GM12878 (cell line): ENCODE measurements around the gene KAT2A. TPM values are rescaled to one million over a fixed set of nuclear protein-coding genes. Genes with fewer than 3 reads are reported as not detected.
A peak's percentile ranks its signal among the peaks of the same experiment; 100 is the strongest.

Experiments
- ATAC-seq: fragments of 200-7000 bp; cut with Tn5 transposase; 3 replicates; pipeline ENCODE4 v1.9.1; 2020; ENCODE audit warnings: mild to moderate bottlenecking, moderate library complexity
- BruUV-seq: library from RNA; stranded (reverse); fragments of 400-500 nt; replicated peaks from 2 replicates; lab custom pipeline; 2021; lab: Mats Ljungman, UMichigan
- CTCF ChIA-PET: fragments of 300-600 bp; sonication (Branson Sonifier 250); formaldehyde crosslinking; extraction: SDS; loops from one replicate; lab custom pipeline; 2021; ENCODE audit warnings: inconsistent platforms; lab: Yijun Ruan, JAX
- POLR2A ChIA-PET: fragments of 350-600 bp; formaldehyde crosslinking; extraction: SDS; loops from one replicate; lab custom pipeline; 2021; ENCODE audit warnings: inconsistent platforms; lab: Charles Lee
- RAD21 ChIA-PET: fragments of 300-600 bp; sonication (Branson Sonifier 250); formaldehyde crosslinking; loops from one replicate; lab custom pipeline; 2023; ENCODE audit warnings: antibody characterized with exemption; ENCODE audit not compliant: unreplicated experiment; lab: Charles Lee
- SMC1A ChIA-PET: fragments of 300-600 bp; sonication (Branson Sonifier 250); formaldehyde crosslinking; loops from one replicate; lab custom pipeline; 2023; ENCODE audit not compliant: unreplicated experiment, uncharacterized antibody; lab: Charles Lee
- DNase-seq: peaks from one replicate; pipeline ENCODE4 v3.0.0-alpha.2; 2011; ENCODE audit warnings: low read depth, low spot score
- FAIRE-seq: peaks from 3 replicates; lab custom pipeline; 2011; peaks lifted over from hg19 to GRCh38; lab: Jason Lieb, UNC
- H2AFZ ChIP-seq: 2 replicates; pipeline ENCODE4 v1.6.0; 2011; ENCODE audit warnings: low read depth, low read length, control low read depth; ENCODE audit not compliant: control insufficient read depth
- H3K27ac ChIP-seq: 2 replicates; pipeline ENCODE4 v1.5.1; 2011; ENCODE audit warnings: control low read depth; ENCODE audit not compliant: control insufficient read depth, insufficient read depth
- H3K27me3 ChIP-seq, 2 experiments: replicated peaks in 1 of 2; 2 replicates each; pipeline versions ENCODE4 v1.6.0 to v1.6.1; 2011; ENCODE audit warnings: low read length in 1 of 2; ENCODE audit not compliant: control insufficient read depth in 2 of 2, insufficient read depth in 2 of 2
- H3K36me3 ChIP-seq, 2 experiments: 2 replicates each; pipeline ENCODE4 v1.5.1; 2011; ENCODE audit warnings: low read length in 1 of 2; ENCODE audit not compliant: control insufficient read depth in 2 of 2, insufficient read depth in 2 of 2
- H3K4me1 ChIP-seq: 2 replicates; pipeline ENCODE4 v1.6.1; 2011; ENCODE audit warnings: mild to moderate bottlenecking, low read length, moderate library complexity, mixed read lengths; ENCODE audit not compliant: control insufficient read depth, insufficient read depth
- H3K4me2 ChIP-seq: 2 replicates; pipeline ENCODE4 v1.6.0; 2011; ENCODE audit warnings: control low read depth; ENCODE audit not compliant: control insufficient read depth, insufficient read depth
- H3K4me3 ChIP-seq: fragments of 200-600 bp; sonication (generic); 2 replicates; pipeline ENCODE4 v1.5.1; 2016
- H3K79me2 ChIP-seq: 2 replicates; pipeline ENCODE4 v1.6.0; 2011; ENCODE audit warnings: low read length; ENCODE audit not compliant: control insufficient read depth, insufficient read depth
- H3K9ac ChIP-seq: 2 replicates; pipeline ENCODE4 v1.8.0; 2011; ENCODE audit warnings: low read length, control low read depth, mixed read lengths; ENCODE audit not compliant: control insufficient read depth, insufficient read depth
- H3K9me3 ChIP-seq: replicated peaks from 3 replicates; pipeline ENCODE4 v1.5.1; 2011; ENCODE audit warnings: mild to moderate bottlenecking, low read length; ENCODE audit not compliant: control insufficient read depth, insufficient read depth
- H4K20me1 ChIP-seq: 2 replicates; pipeline ENCODE4 v1.6.0; 2011; ENCODE audit not compliant: control insufficient read depth, insufficient read depth
- CHD2 ChIP-seq: IDR thresholded peaks from 2 replicates; pipeline ENCODE4 v1.6.1; 2011; ENCODE audit warnings: low read depth, low read length, improper control_type of control experiment, borderline replicate concordance
- EED ChIP-seq: sonication (generic); IDR thresholded peaks from 2 replicates; pipeline ENCODE4 v1.6.1; 2016; ENCODE audit warnings: antibody characterized with exemption, low read depth
- HDAC6 ChIP-seq: fragments of 200-600 bp; sonication (generic); IDR thresholded peaks from one replicate; pipeline ENCODE4 v1.8.0; 2017; ENCODE audit warnings: antibody characterized with exemption; ENCODE audit not compliant: unreplicated experiment
- MYB ChIP-seq: fragments of 150-350 bp; IDR thresholded peaks from 2 replicates; pipeline ENCODE4 v1.6.1; 2014; ENCODE audit warnings: mild to moderate bottlenecking, low read depth, low read length, borderline replicate concordance
- NFXL1 ChIP-seq: fragments of 450-650 bp; IDR thresholded peaks from 2 replicates; pipeline ENCODE4 v1.6.1; 2017; ENCODE audit warnings: antibody characterized with exemption, mild to moderate bottlenecking, borderline replicate concordance
- POLR2AphosphoS5 ChIP-seq: IDR thresholded peaks from 2 replicates; pipeline ENCODE4 v1.6.1; 2011; ENCODE audit warnings: mild to moderate bottlenecking, low read length, inconsistent platforms
- SIN3A ChIP-seq: IDR thresholded peaks from 2 replicates; pipeline ENCODE4 v1.6.1; 2012; ENCODE audit warnings: low read depth, low read length, improper control_type of control experiment
- SREBF2 ChIP-seq: IDR thresholded peaks from 2 replicates; pipeline ENCODE4 v1.6.1; 2012; ENCODE audit warnings: mild to moderate bottlenecking, low read length
- WGBS: methylation state at CpG from one replicate; pipeline ENCODE4 v1.1.6; 2016; ENCODE audit warnings: low lambda C conversion rate; ENCODE audit not compliant: insufficient replicate concordance, insufficient coverage; ENCODE audit errors: missing lambda C conversion rate; 5-methylcytosine and 5-hydroxymethylcytosine counted together
- in situ Hi-C: fragments of 300-500 bp; cut with MboI; formaldehyde crosslinking; loops from 9 replicates; pipeline ENCODE4 v1.14.3; 2018; ENCODE audit warnings: mixed read lengths
- intact Hi-C: fragments of 100-400 bp; cut with micrococcal nuclease; formaldehyde crosslinking; loops from one replicate; pipeline ENCODE4 v1.14.2; 2022; ENCODE audit not compliant: unreplicated experiment
- polyA plus RNA-seq, 11 experiments: library from polyadenylated mRNA; depleted of rRNA in 4 of 11; unstranded in 6 of 11; stranded (reverse) in 5 of 11; fragments of >200 nt; fragmentation: Nextera tagmentation in 4 of 11; fragmentation: Illumina TruSeq in 1 of 11; extraction: Ambion mirVana in 4 of 11; extraction: Trizol in 1 of 11; gene quantifications; 1 replicate in 1 of 11; 2 replicates in 10 of 11; pipeline versions ENCODE4 v1.2.1 to v1.2.3, GENCODE V29; 2011 to 2016; ENCODE audit warnings: inconsistent platforms in 2 of 11, missing spikeins in 2 of 11, low read depth in 1 of 11
- total RNA-seq, 4 experiments: library from RNA; depleted of rRNA in 3 of 4; stranded (reverse); fragments of >200 nt in 3 of 4; fragmentation: Illumina TruSeq in 1 of 4; extraction: Trizol in 1 of 4; gene quantifications; 2 replicates each; pipeline versions ENCODE4 v1.2.1 to v1.2.3, GENCODE V29; 2013 to 2021
- TF ChIP-seq, protein P1 (sequence below): IDR thresholded peaks from 2 replicates; pipeline ENCODE4 v1.6.1; 2012; ENCODE audit warnings: low read length, inconsistent platforms
- TF ChIP-seq, protein P2 (sequence below): fragments of 450-650 bp; formaldehyde crosslinking; IDR thresholded peaks from 2 replicates; pipeline ENCODE4 v1.4.0; 2020; ENCODE audit warnings: mild to moderate bottlenecking, moderate library complexity
- TF ChIP-seq, protein P3 (sequence below): IDR thresholded peaks from 2 replicates; pipeline ENCODE4 v1.6.1; 2012; ENCODE audit warnings: mild to moderate bottlenecking, low read depth, low read length
- TF ChIP-seq, protein P4 (sequence below): fragments of 450-650 bp; IDR thresholded peaks from 2 replicates; pipeline ENCODE4 v1.6.1; 2016; ENCODE audit warnings: mild to moderate bottlenecking

KAT2A gene
- total and polyA plus RNA-seq, 10 of the 15 experiments (the other 5 are each of a cell fraction or from before 2014, with no cell fraction given) = 0.85 to 47.5 (median 14.6) TPM

DNA sequence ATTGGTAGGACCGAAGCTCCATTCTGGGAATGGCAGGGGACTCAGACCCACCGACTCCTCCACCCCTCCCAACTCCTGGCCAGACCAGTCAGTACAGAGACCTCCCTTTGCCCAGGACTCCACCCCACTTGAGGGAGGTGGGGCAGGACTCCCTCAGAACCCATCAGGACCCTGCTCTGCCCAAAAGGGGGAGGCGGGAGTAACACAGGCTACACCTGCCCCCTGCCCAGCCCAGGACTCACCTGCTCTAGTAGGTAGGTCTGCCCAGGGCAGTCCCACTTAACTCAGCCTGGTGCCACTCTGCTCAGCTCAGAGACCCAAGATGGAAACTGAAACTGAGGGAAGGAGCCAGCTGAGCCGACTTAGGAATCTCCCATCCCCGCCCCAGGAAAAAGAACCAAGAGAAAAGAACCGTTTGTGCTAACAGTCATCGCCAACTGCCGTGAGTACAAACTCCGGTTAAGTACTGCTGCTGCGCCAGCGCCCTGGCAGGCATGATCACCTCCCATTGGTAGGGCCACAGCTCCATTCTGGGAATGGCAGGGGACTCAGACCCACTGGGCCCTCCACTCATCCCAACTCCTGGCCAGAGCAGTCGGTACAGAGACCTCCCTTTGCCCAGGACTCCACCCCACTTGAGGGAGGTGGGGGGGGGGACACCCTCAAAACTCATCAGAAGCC, 9.2 kb downstream of the KAT2A start:
- RAD21 ChIA-PET = interaction anchor here (0.9 to 2.7 kb wide), 14 partner anchors 11 to 181 kb away, joined by 3 to 16 read pairs (median 4); partner anchors contain the start of genes CNP, DNAJC7, KCNH4 and NKIRAS2
- POLR2A ChIA-PET = interaction anchor here (1.0 to 3.5 kb wide), 9 partner anchors 9 to 277 kb away, joined by 3 to 23 read pairs (median 6); partner anchors contain the start of genes CNP, DNAJC7, KAT2A and KCNH4
- peaks cover 13% of the 10 kb centered on the region for H3K79me2 ChIP-seq
- H3K4me1 ChIP-seq = peaks cover 37% of the 10 kb centered on the region
- H3K27ac ChIP-seq = peak overlapping the region; percentile 98
- in situ Hi-C loops (loop anchor here (5.0 kb wide), 2 partner anchors 90 to 150 kb away; partner anchors contain the start of gene NKIRAS2), intact Hi-C loops (no loop called here)
- no peaks in the 10 kb centered on the region for H4K20me1 ChIP-seq
- peaks cover 2 to 3% of the 10 kb centered on the region in 2 experiments; a peak in 2 of 4 replicates for H3K36me3 ChIP-seq
- no TSS peak for BruUV-seq
- FAIRE-seq (no peak), DNase-seq (no peak), ATAC-seq (peak; percentile 20)
- H3K9me3 ChIP-seq = no peaks in the 10 kb centered on the region; the same call in 2 of the 3 replicates
- H3K9ac ChIP-seq = peak overlapping the region; percentile 94
- SMC1A ChIA-PET = interaction anchor here (0.6 to 3.4 kb wide), 11 partner anchors 14 to 636 kb away, joined by 3 to 17 read pairs (median 7); partner anchors contain the start of genes DNAJC7, KCNH4 and ZNF385C
- H2AFZ ChIP-seq = no peak overlapping the region; the same call in 1 of the 2 replicates
- CTCF ChIA-PET = interaction anchor here (0.5 to 7.5 kb wide), 13 partner anchors 8 to 1694 kb away, joined by 3 to 61 read pairs (median 5); partner anchors contain the start of genes DNAJC7, GHDC and KCNH4
- WGBS = 16% methylated on average over 12 of the region's 12 CpGs
- H3K27me3 ChIP-seq = no peaks in the 10 kb centered on the region
- peak overlapping the region; percentile 79 for H3K4me3 ChIP-seq
- peak overlapping the region; percentile 75 for H3K4me2 ChIP-seq
- TF ChIP-seq, protein P1, sequence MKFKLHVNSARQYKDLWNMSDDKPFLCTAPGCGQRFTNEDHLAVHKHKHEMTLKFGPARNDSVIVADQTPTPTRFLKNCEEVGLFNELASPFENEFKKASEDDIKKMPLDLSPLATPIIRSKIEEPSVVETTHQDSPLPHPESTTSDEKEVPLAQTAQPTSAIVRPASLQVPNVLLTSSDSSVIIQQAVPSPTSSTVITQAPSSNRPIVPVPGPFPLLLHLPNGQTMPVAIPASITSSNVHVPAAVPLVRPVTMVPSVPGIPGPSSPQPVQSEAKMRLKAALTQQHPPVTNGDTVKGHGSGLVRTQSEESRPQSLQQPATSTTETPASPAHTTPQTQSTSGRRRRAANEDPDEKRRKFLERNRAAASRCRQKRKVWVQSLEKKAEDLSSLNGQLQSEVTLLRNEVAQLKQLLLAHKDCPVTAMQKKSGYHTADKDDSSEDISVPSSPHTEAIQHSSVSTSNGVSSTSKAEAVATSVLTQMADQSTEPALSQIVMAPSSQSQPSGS = no peak
- TF ChIP-seq, protein P2, sequence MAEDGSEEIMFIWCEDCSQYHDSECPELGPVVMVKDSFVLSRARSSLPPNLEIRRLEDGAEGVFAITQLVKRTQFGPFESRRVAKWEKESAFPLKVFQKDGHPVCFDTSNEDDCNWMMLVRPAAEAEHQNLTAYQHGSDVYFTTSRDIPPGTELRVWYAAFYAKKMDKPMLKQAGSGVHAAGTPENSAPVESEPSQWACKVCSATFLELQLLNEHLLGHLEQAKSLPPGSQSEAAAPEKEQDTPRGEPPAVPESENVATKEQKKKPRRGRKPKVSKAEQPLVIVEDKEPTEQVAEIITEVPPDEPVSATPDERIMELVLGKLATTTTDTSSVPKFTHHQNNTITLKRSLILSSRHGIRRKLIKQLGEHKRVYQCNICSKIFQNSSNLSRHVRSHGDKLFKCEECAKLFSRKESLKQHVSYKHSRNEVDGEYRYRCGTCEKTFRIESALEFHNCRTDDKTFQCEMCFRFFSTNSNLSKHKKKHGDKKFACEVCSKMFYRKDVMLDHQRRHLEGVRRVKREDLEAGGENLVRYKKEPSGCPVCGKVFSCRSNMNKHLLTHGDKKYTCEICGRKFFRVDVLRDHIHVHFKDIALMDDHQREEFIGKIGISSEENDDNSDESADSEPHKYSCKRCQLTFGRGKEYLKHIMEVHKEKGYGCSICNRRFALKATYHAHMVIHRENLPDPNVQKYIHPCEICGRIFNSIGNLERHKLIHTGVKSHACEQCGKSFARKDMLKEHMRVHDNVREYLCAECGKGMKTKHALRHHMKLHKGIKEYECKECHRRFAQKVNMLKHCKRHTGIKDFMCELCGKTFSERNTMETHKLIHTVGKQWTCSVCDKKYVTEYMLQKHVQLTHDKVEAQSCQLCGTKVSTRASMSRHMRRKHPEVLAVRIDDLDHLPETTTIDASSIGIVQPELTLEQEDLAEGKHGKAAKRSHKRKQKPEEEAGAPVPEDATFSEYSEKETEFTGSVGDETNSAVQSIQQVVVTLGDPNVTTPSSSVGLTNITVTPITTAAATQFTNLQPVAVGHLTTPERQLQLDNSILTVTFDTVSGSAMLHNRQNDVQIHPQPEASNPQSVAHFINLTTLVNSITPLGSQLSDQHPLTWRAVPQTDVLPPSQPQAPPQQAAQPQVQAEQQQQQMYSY (CRISPR knock-in tag) = no peak
- no peak for TF ChIP-seq SREBF2
- no peak for TF ChIP-seq CHD2
- TF ChIP-seq, protein P3, sequence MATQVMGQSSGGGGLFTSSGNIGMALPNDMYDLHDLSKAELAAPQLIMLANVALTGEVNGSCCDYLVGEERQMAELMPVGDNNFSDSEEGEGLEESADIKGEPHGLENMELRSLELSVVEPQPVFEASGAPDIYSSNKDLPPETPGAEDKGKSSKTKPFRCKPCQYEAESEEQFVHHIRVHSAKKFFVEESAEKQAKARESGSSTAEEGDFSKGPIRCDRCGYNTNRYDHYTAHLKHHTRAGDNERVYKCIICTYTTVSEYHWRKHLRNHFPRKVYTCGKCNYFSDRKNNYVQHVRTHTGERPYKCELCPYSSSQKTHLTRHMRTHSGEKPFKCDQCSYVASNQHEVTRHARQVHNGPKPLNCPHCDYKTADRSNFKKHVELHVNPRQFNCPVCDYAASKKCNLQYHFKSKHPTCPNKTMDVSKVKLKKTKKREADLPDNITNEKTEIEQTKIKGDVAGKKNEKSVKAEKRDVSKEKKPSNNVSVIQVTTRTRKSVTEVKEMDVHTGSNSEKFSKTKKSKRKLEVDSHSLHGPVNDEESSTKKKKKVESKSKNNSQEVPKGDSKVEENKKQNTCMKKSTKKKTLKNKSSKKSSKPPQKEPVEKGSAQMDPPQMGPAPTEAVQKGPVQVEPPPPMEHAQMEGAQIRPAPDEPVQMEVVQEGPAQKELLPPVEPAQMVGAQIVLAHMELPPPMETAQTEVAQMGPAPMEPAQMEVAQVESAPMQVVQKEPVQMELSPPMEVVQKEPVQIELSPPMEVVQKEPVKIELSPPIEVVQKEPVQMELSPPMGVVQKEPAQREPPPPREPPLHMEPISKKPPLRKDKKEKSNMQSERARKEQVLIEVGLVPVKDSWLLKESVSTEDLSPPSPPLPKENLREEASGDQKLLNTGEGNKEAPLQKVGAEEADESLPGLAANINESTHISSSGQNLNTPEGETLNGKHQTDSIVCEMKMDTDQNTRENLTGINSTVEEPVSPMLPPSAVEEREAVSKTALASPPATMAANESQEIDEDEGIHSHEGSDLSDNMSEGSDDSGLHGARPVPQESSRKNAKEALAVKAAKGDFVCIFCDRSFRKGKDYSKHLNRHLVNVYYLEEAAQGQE = no peak
- TF ChIP-seq POLR2AphosphoS5 = no peak
- TF ChIP-seq, protein P4, sequence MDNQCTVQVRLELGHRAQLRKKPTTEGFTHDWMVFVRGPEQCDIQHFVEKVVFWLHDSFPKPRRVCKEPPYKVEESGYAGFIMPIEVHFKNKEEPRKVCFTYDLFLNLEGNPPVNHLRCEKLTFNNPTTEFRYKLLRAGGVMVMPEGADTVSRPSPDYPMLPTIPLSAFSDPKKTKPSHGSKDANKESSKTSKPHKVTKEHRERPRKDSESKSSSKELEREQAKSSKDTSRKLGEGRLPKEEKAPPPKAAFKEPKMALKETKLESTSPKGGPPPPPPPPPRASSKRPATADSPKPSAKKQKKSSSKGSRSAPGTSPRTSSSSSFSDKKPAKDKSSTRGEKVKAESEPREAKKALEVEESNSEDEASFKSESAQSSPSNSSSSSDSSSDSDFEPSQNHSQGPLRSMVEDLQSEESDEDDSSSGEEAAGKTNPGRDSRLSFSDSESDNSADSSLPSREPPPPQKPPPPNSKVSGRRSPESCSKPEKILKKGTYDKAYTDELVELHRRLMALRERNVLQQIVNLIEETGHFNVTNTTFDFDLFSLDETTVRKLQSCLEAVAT = peak; percentile 23
- peak; percentile 46; the same call in 1 of the 2 replicates for TF ChIP-seq SIN3A
- TF ChIP-seq MYB = no peak
- TF ChIP-seq HDAC6 = no peak
- TF ChIP-seq NFXL1 = no peak
- TF ChIP-seq EED = peak; percentile 24; the same call in 1 of the 2 replicates
